Astrocyte of the cerebellum (primary cell): ENCODE data around the gene APC.

Experiments used
- DNase-seq: peaks from one replicate; pipeline ENCODE4 v3.0.0-alpha.2; 2011; ENCODE audit warnings: low read depth
- H3K4me3 ChIP-seq: 2 replicates; pipeline ENCODE4 v1.5.1; 2011; ENCODE audit warnings: mild to moderate bottlenecking, low read depth, low read length, moderate library complexity
- CTCF ChIP-seq: IDR thresholded peaks from 2 replicates; pipeline ENCODE4 v1.5.1; 2012; ENCODE audit warnings: low read length, low read depth, moderate library complexity, mild to moderate bottlenecking; ENCODE audit errors: missing control alignments
- in situ Hi-C: cut with HindIII; loops from 2 replicates; pipeline ENCODE4 v1.10.0; 2017; ENCODE audit warnings: low sequenced_read_pairs

The APC gene

GRCh38 chr5:112732131-112732530, 5.6 kb upstream of the APC start:
- no peak overlapping the region for H3K4me3 ChIP-seq
- in situ Hi-C loops = loop anchor here (25.0 kb wide), 1 partner anchor 170 kb away; no protein-coding TSS in a partner anchor
- no peak for TF ChIP-seq CTCF
- DNase-seq = no peak

GRCh38 chr5:112733586-112733985, 4.1 kb upstream of the APC start:
- no peak overlapping the region for H3K4me3 ChIP-seq
- TF ChIP-seq CTCF = no peak
- in situ Hi-C loops = loop anchor here (25.0 kb wide), 1 partner anchor 171 kb away; no protein-coding TSS in a partner anchor
- no peak for DNase-seq

DNA sequence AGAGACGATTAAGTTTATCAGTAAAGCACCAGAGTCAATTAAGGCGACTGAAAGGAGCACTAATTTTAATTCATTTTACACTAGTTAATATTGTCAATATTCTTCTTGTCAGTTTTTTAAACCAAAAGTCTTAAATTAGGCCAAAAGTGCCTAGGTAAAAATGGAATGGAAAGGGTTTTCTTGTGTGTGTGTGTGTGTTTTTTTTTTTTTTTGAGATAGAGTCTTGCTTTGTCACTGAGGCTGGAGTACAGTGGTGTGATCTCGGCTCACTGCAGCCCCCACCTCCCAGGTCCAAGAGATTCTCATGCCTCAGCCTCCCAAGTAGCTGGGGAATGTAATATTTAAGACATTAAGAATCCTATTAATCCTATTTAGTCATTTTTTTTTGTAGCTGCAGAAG, 3.1 kb upstream of the APC start:
- TF ChIP-seq CTCF = no peak
- no peak for DNase-seq
- in situ Hi-C loops = loop anchor here (25.0 kb wide), 1 partner anchor 172 kb away; no protein-coding TSS in a partner anchor
- H3K4me3 ChIP-seq = no peak overlapping the region

DNA sequence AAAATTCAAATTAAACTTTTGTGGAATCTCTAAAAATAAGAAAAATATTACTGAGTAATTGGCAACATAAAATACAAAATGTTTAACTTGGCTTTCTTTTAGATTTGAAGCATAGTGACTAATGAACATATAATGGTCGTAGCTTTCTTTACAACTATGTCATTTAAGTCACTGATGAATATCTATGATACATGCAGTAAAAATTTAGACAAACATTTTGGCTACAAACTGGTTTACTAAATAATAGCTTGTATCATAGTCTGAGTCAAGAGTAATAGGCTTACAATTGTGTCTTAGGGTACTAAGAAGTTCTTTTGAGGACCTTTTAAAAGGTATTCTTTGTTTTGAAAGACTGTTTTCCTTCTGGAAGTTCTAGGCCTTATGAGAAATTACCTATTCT, 2.0 kb upstream of the APC start:
- DNase-seq = no peak
- TF ChIP-seq CTCF = no peak
- in situ Hi-C loops = loop anchor here (25.0 kb wide), 1 partner anchor 173 kb away; no protein-coding TSS in a partner anchor
- H3K4me3 ChIP-seq = no peak overlapping the region

DNA sequence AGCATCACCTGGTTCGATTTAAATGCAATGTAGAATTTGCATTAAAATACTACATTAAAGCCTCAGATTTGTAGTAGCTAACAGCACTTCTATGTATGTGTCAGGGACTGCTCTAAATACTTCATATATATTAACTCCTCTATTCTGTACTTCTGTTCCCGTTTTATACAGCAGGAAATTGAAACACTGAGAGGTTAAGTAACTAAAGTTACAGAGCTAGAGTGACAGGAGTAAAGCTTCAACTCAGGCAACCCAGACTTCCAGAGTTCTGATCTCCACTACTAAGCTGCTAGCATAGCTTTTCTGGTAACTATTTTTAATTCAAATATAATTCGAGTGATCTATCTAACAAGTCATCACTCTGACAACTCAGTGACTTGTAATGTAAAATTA, 619 bp upstream of the APC start:
- DNase-seq = no peak
- TF ChIP-seq CTCF = no peak
- in situ Hi-C loops = loop anchor here (25.0 kb wide), 1 partner anchor 175 kb away; no protein-coding TSS in a partner anchor
- H3K4me3 ChIP-seq = peak overlapping the region; percentile 72

GRCh38 chr5:112738191-112738560, 491 bp downstream of the APC start:
- in situ Hi-C loops = loop anchor here (25.0 kb wide), 1 partner anchor 176 kb away; no protein-coding TSS in a partner anchor
- peak overlapping the region; percentile 72 for H3K4me3 ChIP-seq
- no peak for DNase-seq
- no peak for TF ChIP-seq CTCF
